HCT116 (cell line): ENCODE results near the gene MYO10. TPM values are rescaled to one million over a fixed set of nuclear protein-coding genes. Genes with fewer than 3 reads are reported as not detected.

ENCODE experiments used
- ATAC-seq: fragments of 200-7000 bp; cut with Tn5 transposase; 2 replicates; pipeline ENCODE4 v1.9.1; 2020; ENCODE audit warnings: mild to moderate bottlenecking, moderate library complexity
- BruUV-seq: library from RNA; stranded (reverse); fragments of 400-500 nt; replicated peaks from 2 replicates; lab custom pipeline; 2021; lab: Mats Ljungman, UMichigan
- CTCF ChIA-PET: fragments of 300-600 bp; sonication (Branson Sonifier 250); formaldehyde crosslinking; loops from one replicate; lab custom pipeline; 2021; ENCODE audit warnings: antibody characterized with exemption; lab: Charles Lee
- POLR2A ChIA-PET: fragments of 300-600, 350-600 bp; sonication (Branson Sonifier 250); formaldehyde crosslinking; loops from one replicate; lab custom pipeline; 2021; ENCODE audit warnings: antibody characterized with exemption; lab: Charles Lee
- RAD21 ChIA-PET, 2 experiments: fragments of 300-600 bp; sonication (Branson Sonifier 250); formaldehyde crosslinking; loops; one replicate each; lab custom pipeline; 2023; ENCODE audit warnings: low total read pairs in 2 of 2; ENCODE audit not compliant: uncharacterized antibody in 2 of 2, unreplicated experiment in 2 of 2, low non-redundant PET in 1 of 2; lab: Charles Lee
- DNase-seq: peaks from one replicate; pipeline ENCODE4 v3.0.0-alpha.2; 2010; ENCODE audit warnings: low read depth, low spot score
- H2AFZ ChIP-seq: fragments of 200-600 bp; shearing (Covaris generic), sonication (generic); 2 replicates; pipeline ENCODE4 v1.6.1; 2017; ENCODE audit warnings: low read depth, mixed run types, mixed read lengths, antibody characterized with exemption, low read length; ENCODE audit not compliant: poor library complexity, severe bottlenecking
- H3K27ac ChIP-seq: 2 replicates; pipeline ENCODE4 v1.5.1; 2012; ENCODE audit warnings: low read depth, low read length
- H3K27me3 ChIP-seq: fragments of 200-600 bp; sonication (generic); 2 replicates; pipeline ENCODE4 v1.6.1; 2016; ENCODE audit warnings: mixed run types, low read length, mixed read lengths; ENCODE audit not compliant: insufficient read depth
- H3K36me3 ChIP-seq, 2 experiments: fragments of 200-500 bp in 1 of 2; fragments of 200-600 bp in 1 of 2; sonication (Bioruptor generic) in 1 of 2; sonication (generic) in 1 of 2; 2 replicates each; pipeline versions ENCODE4 v1.5.1 to v1.6.1; 2014 to 2016; ENCODE audit warnings: low read length in 2 of 2, inconsistent platforms in 1 of 2, mixed read lengths in 1 of 2, mixed run types in 1 of 2; ENCODE audit not compliant: insufficient read depth in 2 of 2, control insufficient read depth in 1 of 2
- H3K4me1 ChIP-seq, 2 experiments: fragments of 200-600 bp in 1 of 2; sonication (generic) in 1 of 2; 2 replicates each; pipeline versions ENCODE4 v1.5.1 to v1.6.1; 2012 to 2017; ENCODE audit warnings: low read length in 2 of 2, inconsistent platforms in 1 of 2, mild to moderate bottlenecking in 1 of 2, mixed read lengths in 1 of 2, mixed run types in 1 of 2, moderate library complexity in 1 of 2; ENCODE audit not compliant: insufficient read depth in 2 of 2, control insufficient read depth in 1 of 2
- H3K4me2 ChIP-seq: fragments of 200-600 bp; sonication (generic); 2 replicates; pipeline ENCODE4 v1.6.1; 2017; ENCODE audit warnings: mixed run types, low read length, mixed read lengths
- H3K4me3 ChIP-seq, 2 experiments: fragments of 200-600 bp in 1 of 2; sonication (generic) in 1 of 2; replicated peaks in 1 of 2; 2 replicates each; pipeline ENCODE4 v1.5.1; 2011 to 2016; ENCODE audit warnings: low read length in 2 of 2, control low read depth in 1 of 2, low read depth in 1 of 2, mild to moderate bottlenecking in 1 of 2, mixed read lengths in 1 of 2, mixed run types in 1 of 2
- H3K79me2 ChIP-seq: fragments of 200-600 bp; sonication (generic); 2 replicates; pipeline ENCODE4 v1.6.1; 2017; ENCODE audit warnings: mild to moderate bottlenecking, mixed run types, low read length, moderate library complexity, mixed read lengths; ENCODE audit not compliant: insufficient read depth
- H3K9ac ChIP-seq: fragments of 200-600 bp; sonication (generic); 2 replicates; pipeline ENCODE4 v1.6.1; 2016; ENCODE audit warnings: low read length, mixed read lengths
- H3K9me2 ChIP-seq: fragments of 200-600 bp; sonication (generic), shearing (Covaris generic); 2 replicates; pipeline ENCODE4 v1.6.1; 2017; ENCODE audit warnings: mixed run types, mild to moderate bottlenecking, moderate library complexity; ENCODE audit not compliant: insufficient read depth
- H3K9me3 ChIP-seq, 2 experiments: fragments of 200-500 bp in 1 of 2; fragments of 200-600 bp in 1 of 2; sonication (Bioruptor generic) in 1 of 2; sonication (generic) in 1 of 2; 2 replicates each; pipeline ENCODE4 v1.6.1; 2014 to 2017; ENCODE audit warnings: low read length in 2 of 2, mixed read lengths in 2 of 2, inconsistent platforms in 1 of 2, low read depth in 1 of 2, mild to moderate bottlenecking in 1 of 2, mixed run types in 1 of 2, moderate library complexity in 1 of 2; ENCODE audit not compliant: control insufficient read depth in 1 of 2, insufficient read depth in 1 of 2
- H4K20me1 ChIP-seq: fragments of 200-600 bp; sonication (generic), shearing (Covaris generic); 2 replicates; pipeline ENCODE4 v1.6.1; 2017; ENCODE audit warnings: mixed run types, mild to moderate bottlenecking, moderate library complexity; ENCODE audit not compliant: insufficient read depth
- EGR1 ChIP-seq: IDR thresholded peaks from 2 replicates; pipeline ENCODE4 v1.6.1; 2012; ENCODE audit warnings: low read depth
- ELF1 ChIP-seq: IDR thresholded peaks from 2 replicates; pipeline ENCODE4 v1.6.1; 2012; ENCODE audit warnings: low read depth, borderline replicate concordance
- FOSL1 ChIP-seq: IDR thresholded peaks from 2 replicates; pipeline ENCODE4 v1.6.1; 2012; ENCODE audit warnings: low read depth
- JUND ChIP-seq: IDR thresholded peaks from 2 replicates; pipeline ENCODE4 v1.6.1; 2012
- POLR2AphosphoS5 ChIP-seq: IDR thresholded peaks from 2 replicates; pipeline ENCODE4 v1.6.1; 2011; ENCODE audit warnings: mild to moderate bottlenecking, low read depth, low read length, moderate library complexity
- RAD21 ChIP-seq: IDR thresholded peaks from 2 replicates; pipeline ENCODE4 v1.6.1; 2012; ENCODE audit warnings: low read depth, mild to moderate bottlenecking
- TCF7L2 ChIP-seq: IDR thresholded peaks from 2 replicates; pipeline ENCODE4 v1.7.0; 2011; ENCODE audit warnings: borderline replicate concordance, inconsistent platforms; ENCODE audit not compliant: insufficient read depth, insufficient read length; ENCODE audit errors: extremely low read depth
- intact Hi-C: fragments of 100-400 bp; cut with micrococcal nuclease; formaldehyde crosslinking; loops from 2 replicates; pipeline ENCODE4 v1.10.0; 2022
- total RNA-seq: library from RNA; stranded (reverse); gene quantifications from one replicate; pipeline ENCODE4 v1.2.1, GENCODE V29; 2021; ENCODE audit not compliant: unreplicated experiment
- TF ChIP-seq, protein P1 (sequence below), 3 experiments: fragments of 200-600 bp in 1 of 3; sonication (generic) in 1 of 3; IDR thresholded peaks in 2 of 3; conservative IDR thresholded peaks in 1 of 3; 2 replicates each; pipeline ENCODE4 v1.5.1; 2012 to 2017; ENCODE audit warnings: low read depth in 2 of 3, low read length in 2 of 3, antibody characterized with exemption in 1 of 3, borderline replicate concordance in 1 of 3, control low read depth in 1 of 3, mild to moderate bottlenecking in 1 of 3, mixed read lengths in 1 of 3, mixed run types in 1 of 3, moderate library complexity in 1 of 3; ENCODE audit not compliant: insufficient read depth in 1 of 3
- TF ChIP-seq, protein P2 (sequence below): IDR thresholded peaks from 2 replicates; pipeline ENCODE4 v1.6.1; 2012

MYO10 gene
- total RNA-seq, 1 experiment from 2014 or later: 34.9 TPM

DNA sequence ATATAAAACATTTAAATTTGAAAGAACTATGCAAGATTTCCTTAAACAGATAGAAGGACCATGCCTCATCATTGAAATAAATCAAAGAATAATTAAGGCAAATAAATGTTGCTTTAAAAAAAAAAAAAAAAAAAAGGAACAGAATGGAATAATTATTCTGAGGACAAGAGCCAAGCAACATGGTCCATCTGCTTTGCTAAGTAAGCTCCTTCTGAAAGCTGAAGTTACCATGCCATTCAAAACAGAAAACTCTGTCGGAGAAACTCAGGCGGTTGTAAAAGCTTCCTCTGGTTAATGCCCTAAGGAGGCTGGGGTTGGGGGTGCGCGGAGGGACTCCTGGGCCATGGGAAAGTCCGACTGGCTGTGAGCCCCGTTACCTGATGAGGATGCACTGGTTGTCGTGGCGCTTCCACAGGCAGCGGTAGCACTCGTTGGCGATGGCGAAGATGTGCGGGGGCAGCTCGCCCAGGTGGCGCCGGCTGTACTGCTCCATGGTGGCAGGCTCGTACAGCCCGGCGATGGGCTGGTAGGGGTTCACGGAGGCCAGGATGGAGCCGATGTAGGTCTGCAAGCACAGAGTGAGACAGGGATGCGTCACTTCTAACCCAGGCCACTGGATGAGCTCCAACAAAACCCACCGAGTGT lies 141.7 kb downstream of the MYO10 start:
- Histone ChIP-seq H4K20me1 (no peaks in the 10 kb centered on the region), H3K9ac (no peak overlapping the region), H3K4me3 (no peak overlapping the region), H3K36me3 (no peaks in the 10 kb centered on the region), H3K4me2 (no peak overlapping the region), H3K4me1 (no peaks in the 10 kb centered on the region), H3K27ac (no peak overlapping the region), H3K27me3 (no peaks in the 10 kb centered on the region), H2AFZ (no peak overlapping the region), H3K9me3 (no peaks in the 10 kb centered on the region), H3K9me2 (no peaks in the 10 kb centered on the region), H3K79me2 (peaks cover 15% of the 10 kb centered on the region)
- intact Hi-C loops: no loop called here
- ChIA-PET RAD21 (interaction anchor here in 1 of 2 experiments (1.7 kb wide), 1 partner anchor 396 kb away, joined by 4 read pairs; no protein-coding TSS in a partner anchor), POLR2A (no interaction called here), CTCF (interaction anchor here (0.7 to 2.2 kb wide), 2 partner anchors 297 to 395 kb away, joined by 3 to 10 read pairs; no protein-coding TSS in a partner anchor)
- ATAC-seq (no peak), DNase-seq (no peak)
- TF ChIP-seq TCF7L2 (no peak), EGR1 (no peak), FOSL1 (no peak), POLR2AphosphoS5 (no peak), ELF1 (no peak), RAD21 (no peak), JUND (no peak)
- TF ChIP-seq, protein P1, sequence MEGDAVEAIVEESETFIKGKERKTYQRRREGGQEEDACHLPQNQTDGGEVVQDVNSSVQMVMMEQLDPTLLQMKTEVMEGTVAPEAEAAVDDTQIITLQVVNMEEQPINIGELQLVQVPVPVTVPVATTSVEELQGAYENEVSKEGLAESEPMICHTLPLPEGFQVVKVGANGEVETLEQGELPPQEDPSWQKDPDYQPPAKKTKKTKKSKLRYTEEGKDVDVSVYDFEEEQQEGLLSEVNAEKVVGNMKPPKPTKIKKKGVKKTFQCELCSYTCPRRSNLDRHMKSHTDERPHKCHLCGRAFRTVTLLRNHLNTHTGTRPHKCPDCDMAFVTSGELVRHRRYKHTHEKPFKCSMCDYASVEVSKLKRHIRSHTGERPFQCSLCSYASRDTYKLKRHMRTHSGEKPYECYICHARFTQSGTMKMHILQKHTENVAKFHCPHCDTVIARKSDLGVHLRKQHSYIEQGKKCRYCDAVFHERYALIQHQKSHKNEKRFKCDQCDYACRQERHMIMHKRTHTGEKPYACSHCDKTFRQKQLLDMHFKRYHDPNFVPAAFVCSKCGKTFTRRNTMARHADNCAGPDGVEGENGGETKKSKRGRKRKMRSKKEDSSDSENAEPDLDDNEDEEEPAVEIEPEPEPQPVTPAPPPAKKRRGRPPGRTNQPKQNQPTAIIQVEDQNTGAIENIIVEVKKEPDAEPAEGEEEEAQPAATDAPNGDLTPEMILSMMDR (IDR thresholded peaks at IDR 0.05 in 2 of 3, conservative IDR thresholded peaks at IDR 0.05 in 1 of 3; ENCODE audit: borderline replicate concordance in 1 of 3, insufficient read depth in 1 of 3, low read depth in 2 of 3, low read length in 2 of 3): no peak
- TF ChIP-seq, protein P2, sequence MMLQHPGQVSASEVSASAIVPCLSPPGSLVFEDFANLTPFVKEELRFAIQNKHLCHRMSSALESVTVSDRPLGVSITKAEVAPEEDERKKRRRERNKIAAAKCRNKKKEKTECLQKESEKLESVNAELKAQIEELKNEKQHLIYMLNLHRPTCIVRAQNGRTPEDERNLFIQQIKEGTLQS: no peak
- no TSS peak for BruUV-seq
